BLaER1 treated with 17β-estradiol and CSF1 and Interleukin-3, amounts not matched to agents 10 nM and 100 nM (cell line): Measurements from ENCODE around the gene SLC16A8.
"Not testable (repeated sequence)": the region's sequence is repeated elsewhere in the genome, so short reads cannot be mapped to it uniquely, and the experiment has no call there.

Source experiments
- H3K27ac ChIP-seq, 11 experiments: shearing (Covaris generic); formaldehyde crosslinking; 2 replicates each; pipeline ENCODE4 v1.8.1; 2022
- H3K27me3 ChIP-seq, 11 experiments: shearing (Covaris generic); formaldehyde crosslinking; 2 replicates each; pipeline ENCODE4 v1.8.1; 2022
- H3K36me3 ChIP-seq, 11 experiments: shearing (Covaris generic); formaldehyde crosslinking; 2 replicates each; pipeline ENCODE4 v1.8.1; 2022
- H3K4me1 ChIP-seq, 10 experiments: shearing (Covaris generic); formaldehyde crosslinking; 2 replicates each; pipeline ENCODE4 v1.8.1; 2022
- H3K4me2 ChIP-seq, 11 experiments: shearing (Covaris generic); formaldehyde crosslinking; 2 replicates each; pipeline ENCODE4 v1.8.1; 2022
- H3K4me3 ChIP-seq, 10 experiments: shearing (Covaris generic); formaldehyde crosslinking; 2 replicates each; pipeline ENCODE4 v1.8.1; 2022
- H3K9ac ChIP-seq, 11 experiments: shearing (Covaris generic); formaldehyde crosslinking; 2 replicates each; pipeline ENCODE4 v1.8.1; 2022
- H3K9me3 ChIP-seq, 11 experiments: shearing (Covaris generic); formaldehyde crosslinking; replicated peaks in 1 of 11; 2 replicates each; pipeline ENCODE4 v1.8.1; 2022
- H4K20me1 ChIP-seq, 11 experiments: shearing (Covaris generic); formaldehyde crosslinking; 2 replicates each; pipeline ENCODE4 v1.8.1; 2022
- Cebpa-rat ChIP-seq, 11 experiments: shearing (Covaris generic); IDR thresholded peaks; 2 replicates each; pipeline ENCODE4 v1.8.1; 2022

The SLC16A8 gene

GRCh38 chr22:38118182-38118581 lies 34.2 kb upstream of the SLC16A8 start:
- H3K4me2 ChIP-seq: no peak overlapping the region
- peaks cover 0 to 17% (median 0%) of the 10 kb centered on the region in 11 experiments; a peak in 4 of 22 replicates for H3K36me3 ChIP-seq
- no peak for TF ChIP-seq Cebpa-rat (IDR thresholded peaks at IDR 0.05)
- no peak overlapping the region for H3K9ac ChIP-seq
- peaks cover 12 to 58% (median 52%) of the 10 kb centered on the region in 10 experiments; a peak in 19 of 20 replicates for H3K4me1 ChIP-seq
- no peak overlapping the region for H3K27ac ChIP-seq
- 0 out of 22 replicates have a peak, but pooled peaks cover 0 to 4% (median 0%) of the 10 kb centered on the region in 11 experiments for H3K27me3 ChIP-seq
- H3K9me3 ChIP-seq: no peaks in the 10 kb centered on the region
- peaks cover 0 to 9% (median 0%) of the 10 kb centered on the region in 11 experiments; a peak in 2 of 22 replicates for H4K20me1 ChIP-seq
- H3K4me3 ChIP-seq: no peak overlapping the region

- H3K4me1 ChIP-seq: peaks cover 12 to 53% (median 46%) of the 10 kb centered on the region in 10 experiments; a peak in 19 of 20 replicates
- H3K9ac ChIP-seq: not testable (repeated sequence)
Measured at GRCh38 chr22:38117556-38117955, 33.6 kb upstream of the SLC16A8 start.

GRCh38 chr22:38115423-38116205 lies 31.6 kb upstream of the SLC16A8 start:
- Histone ChIP-seq H4K20me1 (peaks cover 0 to 4% (median 0%) of the 10 kb centered on the region in 11 experiments; a peak in 2 of 22 replicates), H3K27ac (no peak overlapping the region), H3K27me3 (no peaks in the 10 kb centered on the region), H3K4me1 (peaks cover 4 to 34% (median 27%) of the 10 kb centered on the region in 10 experiments; a peak in 19 of 20 replicates), H3K9me3 (no peaks in the 10 kb centered on the region), H3K36me3 (peaks cover 0 to 31% (median 0%) of the 10 kb centered on the region in 11 experiments; a peak in 5 of 22 replicates), H3K4me3 (no peak overlapping the region), H3K9ac (no peak overlapping the region), H3K4me2 (peak overlapping the region in 3 of 11 experiments; percentile 37 to 58 (median 52); a peak in 2 of 22 replicates)
- TF ChIP-seq Cebpa-rat (IDR thresholded peaks at IDR 0.05): no peak

More at GRCh38 chr22:38117556-38117955, 33.6 kb upstream of the SLC16A8 start:
- not testable (repeated sequence) for H3K27ac ChIP-seq, H3K4me2 ChIP-seq, H3K4me3 ChIP-seq, H3K9me3 ChIP-seq, H3K27me3 ChIP-seq, H4K20me1 ChIP-seq
- peaks cover 0 to 18% (median 0%) of the 10 kb centered on the region in 11 experiments; a peak in 4 of 22 replicates for H3K36me3 ChIP-seq

GRCh38 chr22:38114484-38115398 lies 30.8 kb upstream of the SLC16A8 start:
- H3K9me3 ChIP-seq: no peaks in the 10 kb centered on the region
- no peaks in the 10 kb centered on the region; a peak in 1 of 22 replicates for H4K20me1 ChIP-seq
- H3K4me1 ChIP-seq: peaks cover 4 to 25% (median 20%) of the 10 kb centered on the region in 10 experiments; a peak in 18 of 20 replicates
- peak overlapping the region; percentile 21 to 74 (median 54); a peak in 21 of 22 replicates for H3K4me2 ChIP-seq
- H3K4me3 ChIP-seq: no peak overlapping the region
- H3K27me3 ChIP-seq: no peaks in the 10 kb centered on the region
- H3K27ac ChIP-seq: no peak overlapping the region
- no peak overlapping the region for H3K9ac ChIP-seq
- TF ChIP-seq Cebpa-rat (IDR thresholded peaks at IDR 0.05): no peak
- peaks cover 0 to 31% (median 0%) of the 10 kb centered on the region in 11 experiments; a peak in 5 of 22 replicates for H3K36me3 ChIP-seq

- no peak overlapping the region for H3K4me2 ChIP-seq
- H3K27ac ChIP-seq: no peak overlapping the region
- H3K36me3 ChIP-seq: peaks cover 0 to 31% (median 0%) of the 10 kb centered on the region in 11 experiments; a peak in 5 of 22 replicates
- H3K4me3 ChIP-seq: no peak overlapping the region
- no peaks in the 10 kb centered on the region for H3K27me3 ChIP-seq
- H3K9ac ChIP-seq: no peak overlapping the region
- H3K4me1 ChIP-seq: peaks cover 4 to 36% (median 30%) of the 10 kb centered on the region in 10 experiments; a peak in 18 of 20 replicates
- no peaks in the 10 kb centered on the region; a peak in 2 of 22 replicates for H4K20me1 ChIP-seq
- no peak for TF ChIP-seq Cebpa-rat (IDR thresholded peaks at IDR 0.05)
- no peaks in the 10 kb centered on the region for H3K9me3 ChIP-seq
Measured at GRCh38 chr22:38112381-38112780, 28.4 kb upstream of the SLC16A8 start.

GRCh38 chr22:38111925-38112355 lies 28.0 kb upstream of the SLC16A8 start:
- peaks cover 0 to 31% (median 0%) of the 10 kb centered on the region in 11 experiments; a peak in 5 of 22 replicates for H3K36me3 ChIP-seq
- no peaks in the 10 kb centered on the region; a peak in 2 of 22 replicates for H4K20me1 ChIP-seq
- no peak overlapping the region for H3K4me3 ChIP-seq
- no peak overlapping the region for H3K4me2 ChIP-seq
- H3K9ac ChIP-seq: no peak overlapping the region
- H3K27ac ChIP-seq: no peak overlapping the region
- TF ChIP-seq Cebpa-rat (IDR thresholded peaks at IDR 0.05): no peak
- no peaks in the 10 kb centered on the region for H3K27me3 ChIP-seq
- H3K4me1 ChIP-seq: peaks cover 4 to 37% (median 32%) of the 10 kb centered on the region in 10 experiments; a peak in 18 of 20 replicates
- H3K9me3 ChIP-seq: no peaks in the 10 kb centered on the region

- Histone ChIP-seq H3K4me2 (no peak overlapping the region), H3K9ac (no peak overlapping the region; a peak in 1 of 22 replicates), H3K27ac (no peak overlapping the region), H3K27me3 (no peaks in the 10 kb centered on the region), H3K4me1 (peaks cover 4 to 37% (median 33%) of the 10 kb centered on the region in 10 experiments; a peak in 18 of 20 replicates), H3K9me3 (no peaks in the 10 kb centered on the region), H4K20me1 (no peaks in the 10 kb centered on the region; a peak in 2 of 22 replicates), H3K36me3 (peaks cover 0 to 30% (median 0%) of the 10 kb centered on the region in 11 experiments; a peak in 5 of 22 replicates), H3K4me3 (no peak overlapping the region)
- TF ChIP-seq Cebpa-rat (IDR thresholded peaks at IDR 0.05): no peak
Measured at GRCh38 chr22:38110863-38111852, 27.2 kb upstream of the SLC16A8 start.
